GM23248 (cell line): Measurements from ENCODE around the gene YES1. TPM values are rescaled to one million over a fixed set of nuclear protein-coding genes. Genes with fewer than 3 reads are reported as not detected.

Experiments used
- DNase-seq: peaks from one replicate; pipeline ENCODE4 v3.0.0-alpha.2; 2015
- H2AFZ ChIP-seq: fragments of 200-600 bp; sonication (generic); 2 replicates; pipeline ENCODE4 v1.6.1; 2016; ENCODE audit warnings: antibody characterized with exemption
- H3F3A ChIP-seq: fragments of 200-600 bp; sonication (generic); 2 replicates; pipeline ENCODE4 v1.6.1; 2016; ENCODE audit warnings: mild to moderate bottlenecking, antibody characterized with exemption, mixed run types; ENCODE audit not compliant: insufficient read depth
- H3K27ac ChIP-seq: fragments of 200-600 bp; sonication (generic); 2 replicates; pipeline ENCODE4 v1.5.1; 2016; ENCODE audit warnings: mild to moderate bottlenecking
- H3K27me3 ChIP-seq: fragments of 200-600 bp; sonication (generic); replicated peaks from 2 replicates; pipeline ENCODE4 v1.6.1; 2016; ENCODE audit warnings: mild to moderate bottlenecking; ENCODE audit not compliant: insufficient read depth
- H3K36me3 ChIP-seq: fragments of 200-600 bp; sonication (generic); 2 replicates; pipeline ENCODE4 v1.6.1; 2016; ENCODE audit warnings: low read depth, mild to moderate bottlenecking
- H3K4me1 ChIP-seq: fragments of 200-600 bp; sonication (generic); 2 replicates; pipeline ENCODE4 v1.6.1; 2016; ENCODE audit warnings: mild to moderate bottlenecking; ENCODE audit not compliant: insufficient read depth
- H3K4me2 ChIP-seq: fragments of 200-600 bp; sonication (generic); one replicate; pipeline ENCODE4 v1.6.1; 2016; ENCODE audit warnings: mild to moderate bottlenecking; ENCODE audit not compliant: unreplicated experiment
- H3K4me3 ChIP-seq: fragments of 200-600 bp; sonication (generic); 2 replicates; pipeline ENCODE4 v1.5.1; 2016; ENCODE audit warnings: mild to moderate bottlenecking
- H3K79me2 ChIP-seq: fragments of 200-600 bp; sonication (generic); 2 replicates; pipeline ENCODE4 v1.6.1; 2016; ENCODE audit warnings: mild to moderate bottlenecking; ENCODE audit not compliant: insufficient read depth
- H3K9ac ChIP-seq: fragments of 200-600 bp; sonication (generic); 2 replicates; pipeline ENCODE4 v1.6.1; 2016; ENCODE audit warnings: mild to moderate bottlenecking
- H3K9me2 ChIP-seq: fragments of 200-600 bp; sonication (generic); 2 replicates; pipeline ENCODE4 v1.6.1; 2016; ENCODE audit warnings: mixed run types, mild to moderate bottlenecking, moderate library complexity; ENCODE audit not compliant: insufficient read depth
- H3K9me3 ChIP-seq: fragments of 200-600 bp; sonication (generic); one replicate; pipeline ENCODE4 v1.6.1; 2017; ENCODE audit warnings: low read depth
- H4K20me1 ChIP-seq: fragments of 200-600 bp; sonication (generic); 2 replicates; pipeline ENCODE4 v1.6.0; 2016; ENCODE audit not compliant: insufficient read depth
- EZH2 ChIP-seq: fragments of 200-600 bp; sonication (generic); IDR thresholded peaks from 2 replicates; pipeline ENCODE4 v1.6.1; 2018; ENCODE audit warnings: antibody characterized with exemption, mild to moderate bottlenecking; ENCODE audit not compliant: insufficient read depth, poor library complexity, severe bottlenecking
- EZH2phosphoT487 ChIP-seq: fragments of 200-600 bp; sonication (generic); IDR thresholded peaks from 2 replicates; pipeline ENCODE4 v1.6.1; 2018; ENCODE audit warnings: antibody characterized with exemption, moderate library complexity, mild to moderate bottlenecking, low read depth; ENCODE audit not compliant: insufficient read depth
- WGBS, 2 experiments: methylation state at CpG; one replicate each; pipeline ENCODE4 v1.1.6; 2015 to 2017; ENCODE audit warnings: low lambda C conversion rate in 2 of 2, low coverage in 1 of 2; ENCODE audit errors: missing lambda C conversion rate in 2 of 2; 5-methylcytosine and 5-hydroxymethylcytosine counted together
- in situ Hi-C: fragments of 300-500 bp; cut with MboI; formaldehyde crosslinking; loops from 2 replicates; pipeline ENCODE4 v1.15.0; 2020
- polyA plus RNA-seq: library from polyadenylated mRNA; unstranded; fragments of >200 nt; fragmentation: Nextera tagmentation; extraction: Ambion mirVana; gene quantifications from 2 replicates; pipeline ENCODE4 v1.2.1, GENCODE V29; 2016
- total RNA-seq: library from RNA; depleted of rRNA; stranded (reverse); fragments of >200 nt; shearing (Covaris generic); gene quantifications from 2 replicates; pipeline ENCODE4 v1.2.3, GENCODE V29; 2014

YES1 gene
- total and polyA plus RNA-seq, 2 experiments from 2014 or later, result 23.6 to 89.9 TPM

- H3K9me2 ChIP-seq, result no peaks in the 10 kb centered on the region
- H3K27me3 ChIP-seq, result no peaks in the 10 kb centered on the region
- no peaks in the 10 kb centered on the region for H3K36me3 ChIP-seq
- peaks cover 11% of the 10 kb centered on the region for H3F3A ChIP-seq
- peaks cover 9% of the 10 kb centered on the region for H3K4me1 ChIP-seq
- no peak overlapping the region for H3K4me3 ChIP-seq
- peaks cover 41% of the 10 kb centered on the region for H3K79me2 ChIP-seq
- no peak for DNase-seq
- no peaks in the 10 kb centered on the region for H3K9me3 ChIP-seq
- H3K9ac ChIP-seq, result no peak overlapping the region
- no peak overlapping the region for H2AFZ ChIP-seq
- no peak overlapping the region for H3K27ac ChIP-seq
- no peak overlapping the region for H3K4me2 ChIP-seq
- in situ Hi-C loops, result no loop called here
- WGBS, 2 experiments, result 100% methylated on average over 1 of the region's 1 CpG
- no peaks in the 10 kb centered on the region for H4K20me1 ChIP-seq
- TF ChIP-seq EZH2phosphoT487 (no peak), EZH2 (no peak)
These were observed 102.3 kb downstream of the YES1 start for GRCh38 chr18:709771-710170.

GRCh38 chr18:708096-708495 lies 103.9 kb downstream of the YES1 start:
- in situ Hi-C loops, result no loop called here
- Histone ChIP-seq H3F3A (peaks cover 11% of the 10 kb centered on the region), H3K4me1 (peaks cover 15% of the 10 kb centered on the region), H3K4me3 (no peak overlapping the region), H3K9me2 (no peaks in the 10 kb centered on the region), H3K9ac (no peak overlapping the region), H3K79me2 (peaks cover 41% of the 10 kb centered on the region), H3K36me3 (no peaks in the 10 kb centered on the region), H2AFZ (no peak overlapping the region), H3K27ac (no peak overlapping the region), H3K4me2 (no peak overlapping the region), H3K9me3 (no peaks in the 10 kb centered on the region), H4K20me1 (no peaks in the 10 kb centered on the region), H3K27me3 (no peaks in the 10 kb centered on the region)
- TF ChIP-seq EZH2phosphoT487 (no peak), EZH2 (no peak)
- 96 to 99% methylated on average over 10 of the region's 10 CpGs for WGBS, 2 experiments
- no peak for DNase-seq

- no peak for DNase-seq
- peaks cover 40% of the 10 kb centered on the region for H3K79me2 ChIP-seq
- in situ Hi-C loops, result no loop called here
These were observed 105.6 kb downstream of the YES1 start for GRCh38 chr18:706405-706804.

GRCh38 chr18:703213-703967 lies 108.7 kb downstream of the YES1 start:
- Histone ChIP-seq H3K36me3 (no peaks in the 10 kb centered on the region), H3K27ac (peak overlapping the region; percentile 95), H3K9ac (peak overlapping the region; percentile 69)

More at GRCh38 chr18:706405-706804, 105.6 kb downstream of the YES1 start:
- Histone ChIP-seq H3K9me3 (no peaks in the 10 kb centered on the region), H3K27ac (no peak overlapping the region), H3F3A (peaks cover 15% of the 10 kb centered on the region), H3K4me3 (no peak overlapping the region), H2AFZ (no peak overlapping the region), H3K4me2 (no peak overlapping the region), H3K4me1 (peaks cover 27% of the 10 kb centered on the region), H3K9ac (no peak overlapping the region), H3K36me3 (no peaks in the 10 kb centered on the region), H4K20me1 (no peaks in the 10 kb centered on the region), H3K9me2 (no peaks in the 10 kb centered on the region), H3K27me3 (no peaks in the 10 kb centered on the region)
- TF ChIP-seq EZH2phosphoT487 (no peak), EZH2 (no peak)
- 92 to 93% methylated on average over 8 of the region's 8 CpGs for WGBS, 2 experiments

More at GRCh38 chr18:703213-703967, 108.7 kb downstream of the YES1 start:
- Histone ChIP-seq H3K27me3 (no peaks in the 10 kb centered on the region), H2AFZ (no peak overlapping the region), H3K79me2 (peaks cover 15% of the 10 kb centered on the region), H3K4me2 (peak overlapping the region; percentile 80), H3K9me2 (no peaks in the 10 kb centered on the region), H3F3A (peaks cover 15% of the 10 kb centered on the region), H3K4me1 (peaks cover 35% of the 10 kb centered on the region), H3K4me3 (peak overlapping the region; percentile 42; the same call in 1 of the 2 replicates), H4K20me1 (no peaks in the 10 kb centered on the region), H3K9me3 (no peaks in the 10 kb centered on the region)
- DNase-seq, result peak; percentile 90
- 61 to 62% methylated on average over 8 of the region's 8 CpGs for WGBS, 2 experiments
- TF ChIP-seq EZH2phosphoT487, result no peak
- no peak for TF ChIP-seq EZH2
- in situ Hi-C loops, result no loop called here
